Endothelial cell of umbilical vein (primary cell): ENCODE results near the gene FZD7. TPM values are rescaled to one million over a fixed set of nuclear protein-coding genes. Genes with fewer than 3 reads are reported as not detected.

Experiments
- BruUV-seq: library from RNA; stranded (reverse); fragments of 400-500 nt; replicated peaks from 2 replicates; lab custom pipeline; 2021; lab: Mats Ljungman, UMichigan
- CTCF ChIA-PET: fragments of 300-600, 350-600 bp; sonication (Branson Sonifier 250); formaldehyde crosslinking; loops from one replicate; lab custom pipeline; 2021; ENCODE audit warnings: antibody characterized with exemption, inconsistent platforms; lab: Charles Lee
- POLR2A ChIA-PET: fragments of 300-600, 350-600 bp; sonication (Branson Sonifier 250); formaldehyde crosslinking; loops from one replicate; lab custom pipeline; 2021; ENCODE audit warnings: antibody characterized with exemption, inconsistent platforms; lab: Charles Lee
- DNase-seq: peaks from one replicate; pipeline ENCODE4 v3.0.0-alpha.2; 2011; ENCODE audit warnings: low read depth, low spot score
- FAIRE-seq: peaks from 2 replicates; lab custom pipeline; 2011; peaks lifted over from hg19 to GRCh38; lab: Jason Lieb, UNC
- H2AFZ ChIP-seq: 2 replicates; pipeline ENCODE4 v1.6.0; 2012; ENCODE audit warnings: low read depth, low read length, control low read depth, inconsistent platforms
- H3K27ac ChIP-seq: 2 replicates; pipeline ENCODE4 v1.5.1; 2011; ENCODE audit warnings: low read depth, mild to moderate bottlenecking, control low read depth, low read length, moderate library complexity; ENCODE audit not compliant: insufficient read depth
- H3K27me3 ChIP-seq, 2 experiments: 2 replicates each; pipeline versions ENCODE4 v1.6.0 to v1.6.1; 2011; ENCODE audit warnings: low read length in 2 of 2, mixed read lengths in 1 of 2; ENCODE audit not compliant: control insufficient read depth in 2 of 2, insufficient read depth in 2 of 2
- H3K36me3 ChIP-seq, 2 experiments: 2 replicates in 1 of 2; 3 replicates in 1 of 2; pipeline ENCODE4 v1.5.1; 2011; ENCODE audit warnings: low read length in 2 of 2, mild to moderate bottlenecking in 1 of 2, moderate library complexity in 1 of 2; ENCODE audit not compliant: control insufficient read depth in 2 of 2, insufficient read depth in 2 of 2; ENCODE audit errors: extremely low read depth in 1 of 2
- H3K4me1 ChIP-seq: 3 replicates; pipeline ENCODE4 v1.5.1; 2011; ENCODE audit warnings: mild to moderate bottlenecking, low read length; ENCODE audit not compliant: control insufficient read depth, insufficient read depth; ENCODE audit errors: extremely low read depth
- H3K4me2 ChIP-seq: 2 replicates; pipeline ENCODE4 v1.6.1; 2011; ENCODE audit warnings: low read length, control low read depth, mixed read lengths; ENCODE audit not compliant: insufficient read depth
- H3K4me3 ChIP-seq, 3 experiments: fragments of 200-600 bp in 1 of 3; sonication (generic), shearing (Covaris generic) in 1 of 3; replicated peaks in 1 of 3; 2 replicates each; pipeline ENCODE4 v1.5.1; 2011 to 2016; ENCODE audit warnings: control low read depth in 3 of 3, low read length in 3 of 3, mild to moderate bottlenecking in 2 of 3, inconsistent platforms in 1 of 3, low read depth in 1 of 3, moderate library complexity in 1 of 3; ENCODE audit not compliant: insufficient read depth in 1 of 3
- H3K79me2 ChIP-seq: 2 replicates; pipeline ENCODE4 v1.6.0; 2012; ENCODE audit warnings: low read length, inconsistent platforms; ENCODE audit not compliant: control insufficient read depth, insufficient read depth
- H3K9ac ChIP-seq: replicated peaks from 2 replicates; pipeline ENCODE3; 2011; ENCODE audit warnings: low read length, control low read depth; ENCODE audit not compliant: insufficient read depth; ENCODE audit errors: extremely low read depth
- H3K9me1 ChIP-seq: replicated peaks from 3 replicates; pipeline ENCODE4 v1.6.0; 2011; ENCODE audit warnings: mild to moderate bottlenecking, low read length; ENCODE audit not compliant: control insufficient read depth, insufficient read depth; ENCODE audit errors: extremely low read depth
- H3K9me3 ChIP-seq: replicated peaks from 2 replicates; pipeline ENCODE4 v1.5.1; 2012; ENCODE audit warnings: low read length, inconsistent platforms; ENCODE audit not compliant: control insufficient read depth, insufficient read depth
- H4K20me1 ChIP-seq: replicated peaks from 2 replicates; pipeline ENCODE3; 2011; ENCODE audit warnings: mild to moderate bottlenecking, low read length; ENCODE audit not compliant: control insufficient read depth, insufficient read depth; ENCODE audit errors: extremely low read depth
- CTCF ChIP-seq, 2 donors: IDR thresholded peaks; 1 replicate in 1 of 2; 2 replicates in 1 of 2; pipeline ENCODE4 v1.5.1; 2011; ENCODE audit warnings: low read length in 2 of 2, mild to moderate bottlenecking in 2 of 2, moderate library complexity in 2 of 2, control low read depth in 1 of 2, inconsistent platforms in 1 of 2, low read depth in 1 of 2; ENCODE audit not compliant: insufficient read depth in 1 of 2; ENCODE audit errors: extremely low read depth in 1 of 2
- EZH2 ChIP-seq: IDR thresholded peaks from 2 replicates; pipeline ENCODE4 v1.6.1; 2012; ENCODE audit warnings: borderline replicate concordance, low read depth, mild to moderate bottlenecking, moderate library complexity, low read length, inconsistent platforms; ENCODE audit not compliant: severe bottlenecking
- FOS ChIP-seq: IDR thresholded peaks from 2 replicates; pipeline ENCODE4 v1.6.1; 2011; ENCODE audit warnings: mild to moderate bottlenecking, low read length, moderate library complexity, borderline replicate concordance; ENCODE audit not compliant: insufficient read depth
- GATA2 ChIP-seq: IDR thresholded peaks from 2 replicates; pipeline ENCODE4 v1.7.0; 2011; ENCODE audit warnings: low read depth, mild to moderate bottlenecking, moderate library complexity, mixed read lengths, low read length; ENCODE audit not compliant: insufficient read length, insufficient read depth
- MAX ChIP-seq: IDR thresholded peaks from 2 replicates; pipeline ENCODE4 v1.6.1; 2011; ENCODE audit not compliant: insufficient read depth, insufficient read length
- MYC ChIP-seq: IDR thresholded peaks from one replicate; pipeline ENCODE4 v1.6.1; 2011; ENCODE audit warnings: mild to moderate bottlenecking, low read depth, low read length
- POLR2A ChIP-seq: IDR thresholded peaks from 2 replicates; pipeline ENCODE4 v1.6.1; 2012; ENCODE audit warnings: low read depth, mild to moderate bottlenecking, control low read depth, low read length
- dilution Hi-C: fragments of 300-500 bp; cut with MboI; formaldehyde crosslinking; loops from one replicate; pipeline ENCODE4 v1.15.0; 2019; ENCODE audit warnings: low sequenced_read_pairs; ENCODE audit not compliant: extremely low pct_ligation_motif_present
- intact Hi-C: fragments of 100-400 bp; cut with micrococcal nuclease; formaldehyde crosslinking; loops from one replicate; pipeline ENCODE4 v1.10.0; 2022
- polyA plus RNA-seq, 4 experiments: library from polyadenylated mRNA; depleted of rRNA in 3 of 4; stranded (reverse) in 3 of 4; unstranded in 1 of 4; fragments of >200 nt; gene quantifications; 2 replicates each; pipeline versions ENCODE4 v1.2.1 to v1.2.3, GENCODE V29; 2011 to 2012; ENCODE audit warnings: missing spikeins in 1 of 4
- total RNA-seq: library from RNA; stranded (reverse); gene quantifications from 2 replicates; pipeline ENCODE4 v1.2.3, GENCODE V29; 2021

FZD7 gene
- total and polyA plus RNA-seq, 2 donors (not counting 3 experiments of a cell fraction or from before 2014, with no cell fraction given), result 0.15 to 0.29 TPM

DNA sequence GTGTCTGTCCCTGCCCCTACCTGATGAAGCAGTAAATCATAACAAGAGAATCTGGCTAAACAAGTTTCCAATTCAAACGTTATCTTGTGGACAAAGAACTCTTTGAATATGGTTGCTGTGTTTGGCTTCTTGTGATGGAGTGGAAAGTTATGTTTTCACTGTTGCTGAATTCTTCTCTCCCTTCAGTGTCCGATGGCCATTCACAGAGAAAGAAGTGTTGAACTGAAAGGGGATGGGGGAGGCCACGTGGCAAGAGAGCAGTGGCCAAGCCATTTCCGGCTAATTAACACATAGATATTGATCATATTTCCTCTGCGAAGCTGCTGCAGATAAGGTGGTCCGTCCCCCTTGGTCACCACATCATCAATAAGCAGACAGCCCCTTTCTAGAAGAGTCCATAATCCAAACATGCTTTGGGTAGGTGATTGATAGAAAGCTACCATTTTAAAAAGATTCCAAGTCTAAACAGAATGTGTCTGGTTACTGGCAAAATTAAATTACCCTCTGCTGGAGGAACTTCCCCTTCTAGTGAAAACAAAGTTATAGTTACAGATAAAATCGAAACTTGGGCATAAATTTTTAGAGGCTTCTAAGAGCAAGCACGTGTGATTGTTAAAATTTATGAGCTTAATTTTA, 36.9 kb upstream of the FZD7 start:
- ChIA-PET CTCF (interaction anchor here (0.9 to 2.4 kb wide), 4 partner anchors 20 to 181 kb away, joined by 3 to 8 read pairs (median 4); no protein-coding TSS in a partner anchor), POLR2A (no interaction called here)
- FAIRE-seq (no peak), DNase-seq (no peak)
- TF ChIP-seq CTCF (IDR thresholded peaks at IDR 0.05; ENCODE audit: extremely low read depth in 1 of 2, insufficient read depth in 1 of 2, low read depth in 1 of 2, low read length in 2 of 2), result no peak
- no peak for TF ChIP-seq MYC
- TF ChIP-seq FOS, result no peak
- TF ChIP-seq GATA2, result no peak
- no peak for TF ChIP-seq POLR2A
- no peak for TF ChIP-seq MAX
- TF ChIP-seq EZH2, result no peak
- no peaks in the 10 kb centered on the region for H3K36me3 ChIP-seq
- H3K27ac ChIP-seq, result no peak overlapping the region
- H3K9me3 ChIP-seq, result no peaks in the 10 kb centered on the region
- peaks cover 11 to 18% of the 10 kb centered on the region in 2 experiments for H3K27me3 ChIP-seq
- BruUV-seq, result no TSS peak
- no peak overlapping the region for H3K4me2 ChIP-seq
- no peaks in the 10 kb centered on the region for H3K9me1 ChIP-seq
- H2AFZ ChIP-seq, result no peak overlapping the region
- H3K79me2 ChIP-seq, result no peaks in the 10 kb centered on the region
- H3K9ac ChIP-seq, result no peak overlapping the region
- no peak overlapping the region for H3K4me3 ChIP-seq
- dilution Hi-C loops (no loop called here), intact Hi-C loops (no loop called here)
- H3K4me1 ChIP-seq, result no peaks in the 10 kb centered on the region
- no peaks in the 10 kb centered on the region for H4K20me1 ChIP-seq
